Effector memory CD4-positive, alpha-beta T cell (primary cell): ENCODE measurements around the gene RUNX3.

Source experiments
- DNase-seq, 3 donors: peaks; one replicate each; pipeline ENCODE4 v3.0.0-alpha.2; 2020
- H3K27ac ChIP-seq: 2 replicates; pipeline ENCODE4 v1.7.0; 2013; ENCODE audit warnings: mild to moderate bottlenecking, low read length, moderate library complexity; ENCODE audit not compliant: insufficient read depth, poor library complexity, severe bottlenecking
- H3K27me3 ChIP-seq: replicated peaks from 2 replicates; pipeline ENCODE4 v1.7.0; 2013; ENCODE audit warnings: mild to moderate bottlenecking, low read length; ENCODE audit not compliant: insufficient read depth, control insufficient read depth, poor library complexity, severe bottlenecking
- H3K36me3 ChIP-seq: 2 replicates; pipeline ENCODE4 v1.7.0; 2013; ENCODE audit warnings: mild to moderate bottlenecking, low read length, moderate library complexity; ENCODE audit not compliant: control insufficient read depth, insufficient read depth
- H3K4me1 ChIP-seq: 2 replicates; pipeline ENCODE4 v1.7.0; 2013; ENCODE audit warnings: low read length, mild to moderate bottlenecking; ENCODE audit not compliant: control insufficient read depth, insufficient read depth, poor library complexity, severe bottlenecking
- H3K4me3 ChIP-seq: 2 replicates; pipeline ENCODE4 v1.7.0; 2013; ENCODE audit warnings: low read length, low read depth, mild to moderate bottlenecking; ENCODE audit not compliant: insufficient read depth, poor library complexity, severe bottlenecking
- H3K9me3 ChIP-seq: 2 replicates; pipeline ENCODE4 v1.7.0; 2013; ENCODE audit warnings: mild to moderate bottlenecking, low read length, moderate library complexity; ENCODE audit not compliant: control insufficient read depth

Gene RUNX3

DNA sequence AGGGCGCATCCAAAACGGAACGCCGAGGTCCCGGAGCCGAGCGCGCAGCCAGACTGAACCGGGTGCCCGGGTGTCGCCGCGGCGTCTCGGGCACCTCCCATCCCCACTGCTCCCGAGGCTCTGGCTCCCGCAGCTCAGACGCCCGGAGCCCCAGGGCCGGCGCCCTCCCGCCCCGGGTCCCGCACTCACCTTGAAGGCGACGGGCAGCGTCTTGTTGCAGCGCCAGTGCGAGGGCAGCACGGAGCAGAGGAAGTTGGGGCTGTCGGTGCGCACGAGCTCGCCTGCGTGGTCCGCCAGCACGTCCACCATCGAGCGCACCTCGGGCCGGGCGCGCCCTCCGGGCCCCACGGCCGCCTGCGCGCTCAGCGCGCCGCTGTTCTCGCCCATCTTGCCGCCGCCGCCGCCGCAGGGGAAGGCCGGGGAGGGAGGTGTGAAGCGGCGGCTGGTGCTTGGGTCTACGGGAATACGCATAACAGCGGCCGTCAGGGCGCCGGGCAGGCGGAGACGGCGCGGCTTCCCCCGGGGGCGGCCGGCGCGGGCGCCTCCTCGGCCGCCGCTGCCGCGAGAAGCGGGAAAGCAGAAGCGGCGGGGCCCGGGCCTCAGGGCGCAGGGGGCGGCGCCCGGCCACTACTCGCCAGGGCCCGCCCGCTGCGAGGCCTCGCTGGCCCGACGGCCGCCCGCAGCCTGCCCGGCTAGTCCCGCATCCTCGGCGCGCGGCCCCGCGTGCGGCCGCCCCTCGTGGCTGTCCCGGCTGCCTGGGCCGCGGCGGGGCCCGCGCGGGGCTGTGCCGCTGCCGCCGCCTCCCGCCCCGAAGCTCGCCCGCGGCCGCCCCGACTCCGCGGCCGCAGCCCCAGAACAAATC lies 447 bp downstream of the RUNX3 start:
- peak overlapping the region; percentile 91 for H3K4me3 ChIP-seq
- peak overlapping the region; percentile 96 for H3K27ac ChIP-seq
- H3K4me1 ChIP-seq, result peaks cover 51% of the 10 kb centered on the region
- peak in 1 of 3 donors; percentile 47 for DNase-seq
- H3K27me3 ChIP-seq, result no peaks in the 10 kb centered on the region
- H3K9me3 ChIP-seq, result no peaks in the 10 kb centered on the region
- peaks cover 20% of the 10 kb centered on the region for H3K36me3 ChIP-seq

DNA sequence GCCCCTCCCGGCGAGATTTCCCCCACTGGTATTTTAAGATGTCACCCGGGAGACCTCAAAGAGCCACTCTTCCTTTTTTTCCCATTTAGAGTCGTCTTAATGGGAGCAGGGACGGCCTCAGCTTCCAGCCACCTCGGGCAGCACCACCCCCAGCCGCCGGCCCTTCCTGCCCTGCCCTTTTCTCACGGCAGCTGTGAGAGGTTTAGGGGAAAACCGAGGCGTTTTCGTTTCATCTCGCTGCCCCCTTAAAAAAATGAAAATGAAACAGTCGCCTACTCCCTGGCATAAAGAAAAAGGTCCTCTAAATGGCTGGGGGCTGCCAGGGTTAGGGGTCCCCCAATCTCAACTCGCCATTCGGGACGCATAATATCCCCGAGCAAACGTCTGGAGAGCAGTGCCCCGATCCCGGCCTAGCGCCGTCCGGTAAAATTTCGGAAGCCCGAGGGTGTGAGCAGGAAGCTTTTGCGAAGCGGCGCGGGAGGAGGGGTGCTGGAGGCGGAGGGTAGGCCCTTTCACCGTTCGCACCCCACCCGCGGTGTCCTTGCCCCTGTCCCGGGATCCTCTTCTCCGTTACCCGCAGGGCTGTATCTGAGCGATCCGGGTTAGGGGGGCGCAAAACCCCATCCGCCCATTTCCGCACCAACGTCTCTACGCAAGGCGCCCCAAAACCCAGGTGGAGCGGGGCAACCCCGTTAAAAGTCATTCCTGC lies 1.2 kb downstream of the RUNX3 start:
- Histone ChIP-seq H3K27ac (peak overlapping the region; percentile 96), H3K9me3 (no peaks in the 10 kb centered on the region), H3K4me3 (peak overlapping the region; percentile 91), H3K4me1 (peaks cover 59% of the 10 kb centered on the region), H3K36me3 (peaks cover 24% of the 10 kb centered on the region), H3K27me3 (no peaks in the 10 kb centered on the region)
- peak; percentile 48 to 58 (median 56) for DNase-seq

- Histone ChIP-seq H3K4me3 (peak overlapping the region; percentile 91), H3K27ac (peak overlapping the region; percentile 96), H3K4me1 (peaks cover 66% of the 10 kb centered on the region)
These were observed 1.9 kb downstream of the RUNX3 start for GRCh38 chr1:24927988-24928688.

GRCh38 chr1:24927473-24927872 lies 2.6 kb downstream of the RUNX3 start:
- Histone ChIP-seq H3K4me3 (peak overlapping the region; percentile 91), H3K27me3 (no peaks in the 10 kb centered on the region), H3K27ac (peak overlapping the region; percentile 96), H3K36me3 (peaks cover 24% of the 10 kb centered on the region), H3K9me3 (no peaks in the 10 kb centered on the region), H3K4me1 (peaks cover 68% of the 10 kb centered on the region)
- DNase-seq, result no peak

More at GRCh38 chr1:24927988-24928688, 1.9 kb downstream of the RUNX3 start:
- Histone ChIP-seq H3K36me3 (peaks cover 24% of the 10 kb centered on the region), H3K27me3 (no peaks in the 10 kb centered on the region), H3K9me3 (no peaks in the 10 kb centered on the region)
- no peak for DNase-seq

- peaks cover 24% of the 10 kb centered on the region for H3K36me3 ChIP-seq
- H3K4me1 ChIP-seq, result peaks cover 70% of the 10 kb centered on the region
- H3K9me3 ChIP-seq, result no peaks in the 10 kb centered on the region
- peak overlapping the region; percentile 96 for H3K27ac ChIP-seq
- DNase-seq, result no peak
- H3K27me3 ChIP-seq, result no peaks in the 10 kb centered on the region
- H3K4me3 ChIP-seq, result peak overlapping the region; percentile 91
These were observed 3.4 kb downstream of the RUNX3 start for GRCh38 chr1:24926563-24927249.

DNA sequence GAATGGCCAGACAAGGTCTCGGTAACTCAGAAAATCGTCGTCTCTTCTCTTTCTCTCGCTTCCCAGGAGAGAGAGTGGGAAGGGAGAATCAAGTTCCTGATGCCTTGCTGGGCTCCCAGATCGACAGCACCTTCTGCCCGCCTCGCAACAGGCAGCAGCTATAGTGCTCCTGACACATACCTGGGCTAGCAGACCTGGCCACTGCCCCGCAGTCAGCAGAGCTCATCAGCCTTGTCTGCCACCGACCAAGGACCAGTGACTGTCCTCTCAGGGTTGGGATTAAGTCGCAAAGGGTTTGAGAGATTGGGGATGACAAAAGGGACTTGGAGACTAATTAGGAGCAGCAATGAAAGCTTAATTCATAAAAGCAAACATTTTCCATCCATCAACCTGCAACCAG lies 4.1 kb downstream of the RUNX3 start:
- Histone ChIP-seq H3K27ac (peak overlapping the region; percentile 96), H3K27me3 (no peaks in the 10 kb centered on the region), H3K4me1 (peaks cover 75% of the 10 kb centered on the region), H3K36me3 (peaks cover 24% of the 10 kb centered on the region), H3K9me3 (no peaks in the 10 kb centered on the region), H3K4me3 (peak overlapping the region; percentile 91)
- no peak for DNase-seq

GRCh38 chr1:24925082-24925779 lies 4.8 kb downstream of the RUNX3 start:
- Histone ChIP-seq H3K4me1 (peaks cover 76% of the 10 kb centered on the region), H3K4me3 (peak overlapping the region; percentile 91), H3K27ac (peak overlapping the region; percentile 96), H3K27me3 (no peaks in the 10 kb centered on the region), H3K9me3 (no peaks in the 10 kb centered on the region), H3K36me3 (peaks cover 29% of the 10 kb centered on the region)
- peak; percentile 86 to 91 (median 90) for DNase-seq

DNA sequence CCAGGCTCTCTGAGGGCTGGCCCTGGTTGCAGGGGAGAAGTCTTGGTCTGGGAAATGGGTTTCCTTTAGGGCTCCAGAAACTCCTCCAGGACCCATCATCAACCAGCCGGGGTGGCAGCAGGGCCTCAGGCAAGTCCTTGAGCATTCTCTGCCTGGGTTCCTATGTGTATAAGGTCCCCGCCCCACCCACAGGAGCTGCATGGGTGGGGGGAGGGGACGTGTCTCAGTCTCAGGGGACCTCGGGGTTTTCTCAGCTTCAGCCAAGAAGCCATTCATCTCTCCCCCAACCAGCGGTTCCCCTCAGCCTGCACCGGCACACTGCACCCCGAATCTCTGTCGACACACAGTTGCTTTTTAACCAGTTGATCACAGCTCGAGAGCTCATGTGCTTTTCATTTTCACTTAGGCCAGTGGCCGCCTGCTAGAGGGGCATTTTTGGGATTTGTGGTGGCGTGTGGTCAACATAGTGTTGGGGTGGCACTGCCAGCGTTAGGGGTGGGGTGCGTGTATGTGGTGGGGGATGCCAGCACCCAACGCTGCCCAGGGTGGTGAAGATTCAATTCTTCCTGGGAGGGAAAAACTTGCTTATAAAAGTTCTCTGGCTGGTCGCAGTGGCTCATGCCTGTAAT lies 6.5 kb downstream of the RUNX3 start:
- Histone ChIP-seq H3K27ac (peak overlapping the region; percentile 96), H3K9me3 (no peaks in the 10 kb centered on the region), H3K27me3 (no peaks in the 10 kb centered on the region), H3K4me1 (peaks cover 77% of the 10 kb centered on the region), H3K4me3 (peak overlapping the region; percentile 4), H3K36me3 (peaks cover 38% of the 10 kb centered on the region)
- DNase-seq, result no peak
